Psoas muscle (tissue), 8 donors: ENCODE data around the gene MARK3. TPM values are rescaled to one million over a fixed set of nuclear protein-coding genes. Genes with fewer than 3 reads are reported as not detected.

Experiments
- ATAC-seq, 4 donors: fragments of 200-7000 bp; cut with Tn5 transposase; one replicate each; pipeline ENCODE4 v1.9.1; 2020; ENCODE audit warnings: moderate library complexity in 3 of 4, mild to moderate bottlenecking in 2 of 4
- DNase-seq, 2 donors: peaks; one replicate each; pipeline ENCODE4 v3.0.0-alpha.2; 2020
- H3K27ac ChIP-seq: fragments of 200-600 bp; one replicate; pipeline ENCODE4 v1.8.0; 2022
- H3K27me3 ChIP-seq, 3 donors: fragments of 200-600 bp in 1 of 3; one replicate each; pipeline versions ENCODE4 v1.6.1 to v1.8.0; 2013 to 2022; ENCODE audit warnings: low read length in 2 of 3, mild to moderate bottlenecking in 2 of 3, moderate library complexity in 1 of 3; ENCODE audit not compliant: insufficient read depth in 3 of 3
- H3K36me3 ChIP-seq, 2 donors: fragments of 200-600 bp in 1 of 2; one replicate each; pipeline versions ENCODE4 v1.6.1 to v1.8.0; 2013 to 2022; ENCODE audit warnings: low read depth in 1 of 2, mild to moderate bottlenecking in 1 of 2, moderate library complexity in 1 of 2; ENCODE audit not compliant: insufficient read depth in 1 of 2
- H3K4me1 ChIP-seq: fragments of 200-600 bp; one replicate; pipeline ENCODE4 v1.8.0; 2022
- H3K4me3 ChIP-seq: fragments of 200-600 bp; one replicate; pipeline ENCODE4 v1.8.0; 2022; ENCODE audit warnings: mild to moderate bottlenecking
- H3K9me3 ChIP-seq: fragments of 200-600 bp; one replicate; pipeline ENCODE4 v1.8.0; 2022
- WGBS, 3 donors: extraction: QIAGEN DNeasy Blood & Tissue Kit; methylation state at CpG; one replicate each; pipeline versions ENCODE4 v1.1.6 to v1.1.7; 2013; 5-methylcytosine and 5-hydroxymethylcytosine counted together
- intact Hi-C, 2 donors: fragments of 100-400 bp; cut with DNase I; formaldehyde crosslinking; loops; one replicate each; pipeline versions ENCODE4 v1.11.0 to v1.14.2; 2022
- polyA plus RNA-seq, 3 donors: library from polyadenylated mRNA; stranded (reverse); fragments of 200-250 nt; gene quantifications; one replicate each; pipeline ENCODE4 v1.2.3, GENCODE V29; 2013
- total RNA-seq, 4 donors: library from RNA; stranded (reverse); fragmentation: NEBNext Ultra II Directional in 2 of 4; extraction: Animal tissue kit (Norgen Biotek cat#: 25700) in 2 of 4; gene quantifications; one replicate each; pipeline versions ENCODE4 v1.2.1 to v1.2.4, GENCODE V29; 2021 to 2023
- TF ChIP-seq, protein P1 (sequence below): fragments of 200-600 bp; IDR thresholded peaks from one replicate; pipeline ENCODE4 v1.8.0; 2022; ENCODE audit warnings: antibody characterized with exemption
- donor health status: healthy with polysubstance abuse.
- donor health status: DM: no; HTN: no; CAD: no; lungs with moderate emphysema.
- donor health status: Bipolar disorder and iron deficiency.
- donor health status: healthy.
- donor health status: DM: yes; HTN: yes; CAD: no.
- donor health status: DM: no; HTN: no; CAD: no.
- donor health status: DM: no; HTN: no; CAD: no.
- donor health status: DM: yes; HTN: yes; CAD: no.

The MARK3 gene
- total and polyA plus RNA-seq, 7 donors: 46.1 to 89.2 (median 63.9) TPM

DNA sequence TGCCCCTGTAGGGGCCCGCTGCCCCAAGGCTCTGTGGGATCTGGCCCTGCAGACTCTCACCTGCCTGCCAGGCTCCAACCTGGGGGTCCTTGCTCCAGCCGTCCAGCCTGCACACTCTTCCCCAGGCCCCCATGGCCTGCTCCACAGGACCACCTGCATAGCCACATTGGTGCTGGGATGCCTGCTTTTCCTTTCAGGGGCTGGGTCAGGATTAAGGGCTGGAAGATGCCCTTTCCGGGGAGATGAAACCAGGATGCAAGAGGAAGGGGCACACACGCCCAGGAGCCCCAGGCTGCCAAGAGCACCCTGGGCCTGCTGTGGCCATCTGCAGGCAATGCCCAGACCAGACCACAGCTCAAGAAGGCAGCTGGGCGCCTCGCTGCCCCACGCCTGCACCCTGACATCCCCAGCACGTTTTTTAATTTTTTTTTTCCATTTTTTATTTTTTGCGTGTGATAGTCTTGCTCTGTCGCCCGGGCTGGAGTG, 162.3 kb downstream of the MARK3 start:
- Histone ChIP-seq H3K9me3 (no peaks in the 10 kb centered on the region), H3K4me3 (no peak overlapping the region), H3K4me1 (peaks cover 47% of the 10 kb centered on the region), H3K27me3 (no peaks in the 10 kb centered on the region), H3K36me3 (no peaks in the 10 kb centered on the region), H3K27ac (no peak overlapping the region)
- WGBS, 3 donors: 83 to 90% (median 84%) methylated on average over 11 of the region's 11 CpGs
- TF ChIP-seq, protein P1, sequence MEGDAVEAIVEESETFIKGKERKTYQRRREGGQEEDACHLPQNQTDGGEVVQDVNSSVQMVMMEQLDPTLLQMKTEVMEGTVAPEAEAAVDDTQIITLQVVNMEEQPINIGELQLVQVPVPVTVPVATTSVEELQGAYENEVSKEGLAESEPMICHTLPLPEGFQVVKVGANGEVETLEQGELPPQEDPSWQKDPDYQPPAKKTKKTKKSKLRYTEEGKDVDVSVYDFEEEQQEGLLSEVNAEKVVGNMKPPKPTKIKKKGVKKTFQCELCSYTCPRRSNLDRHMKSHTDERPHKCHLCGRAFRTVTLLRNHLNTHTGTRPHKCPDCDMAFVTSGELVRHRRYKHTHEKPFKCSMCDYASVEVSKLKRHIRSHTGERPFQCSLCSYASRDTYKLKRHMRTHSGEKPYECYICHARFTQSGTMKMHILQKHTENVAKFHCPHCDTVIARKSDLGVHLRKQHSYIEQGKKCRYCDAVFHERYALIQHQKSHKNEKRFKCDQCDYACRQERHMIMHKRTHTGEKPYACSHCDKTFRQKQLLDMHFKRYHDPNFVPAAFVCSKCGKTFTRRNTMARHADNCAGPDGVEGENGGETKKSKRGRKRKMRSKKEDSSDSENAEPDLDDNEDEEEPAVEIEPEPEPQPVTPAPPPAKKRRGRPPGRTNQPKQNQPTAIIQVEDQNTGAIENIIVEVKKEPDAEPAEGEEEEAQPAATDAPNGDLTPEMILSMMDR: no peak
- intact Hi-C loops: loop anchor here (1.0 to 10.0 kb wide), 3 partner anchors 29 to 53 kb away; no protein-coding TSS in a partner anchor
- DNase-seq (peak in 1 of 2 donors; percentile 10), ATAC-seq (no peak)

DNA sequence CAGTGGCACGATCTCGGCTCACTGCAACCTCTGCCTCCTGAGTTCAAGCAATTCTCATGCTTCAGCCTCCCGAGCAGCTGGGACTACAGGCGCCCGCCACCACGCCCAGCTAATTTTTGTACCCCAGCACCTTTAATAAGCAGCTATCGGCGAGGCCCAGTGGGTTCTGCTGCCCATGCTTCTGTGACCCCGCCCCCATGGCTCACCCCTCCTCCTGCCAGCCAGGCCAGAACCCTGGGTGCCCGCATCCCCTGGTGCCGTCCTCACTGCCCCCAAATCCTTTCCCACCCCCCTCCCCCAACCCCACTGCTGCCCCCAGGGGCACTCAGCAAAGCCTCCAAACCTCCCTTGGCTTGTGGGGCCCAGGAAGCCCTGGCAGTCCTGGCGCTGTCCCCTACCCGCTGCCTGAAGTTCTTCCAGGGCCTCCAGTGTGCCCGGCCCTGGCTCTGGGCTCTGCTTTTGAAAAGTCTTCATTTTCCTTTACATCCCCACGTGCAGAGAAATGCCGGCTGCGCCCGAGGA, 162.8 kb downstream of the MARK3 start:
- peaks cover 46% of the 10 kb centered on the region for H3K4me1 ChIP-seq
- no peak overlapping the region for H3K4me3 ChIP-seq
- TF ChIP-seq, protein P1: no peak
- no peak overlapping the region for H3K27ac ChIP-seq
- no peaks in the 10 kb centered on the region for H3K9me3 ChIP-seq
- no peak for ATAC-seq
- H3K36me3 ChIP-seq: no peaks in the 10 kb centered on the region
- intact Hi-C loops: loop anchor here (1.0 to 10.0 kb wide), 3 partner anchors 29 to 53 kb away; no protein-coding TSS in a partner anchor
- WGBS, 3 donors: 89 to 91% (median 90%) methylated on average over 16 to 18 of the region's 18 CpGs
- peak in 1 of 2 donors; percentile 14 for DNase-seq
- H3K27me3 ChIP-seq: no peaks in the 10 kb centered on the region

DNA sequence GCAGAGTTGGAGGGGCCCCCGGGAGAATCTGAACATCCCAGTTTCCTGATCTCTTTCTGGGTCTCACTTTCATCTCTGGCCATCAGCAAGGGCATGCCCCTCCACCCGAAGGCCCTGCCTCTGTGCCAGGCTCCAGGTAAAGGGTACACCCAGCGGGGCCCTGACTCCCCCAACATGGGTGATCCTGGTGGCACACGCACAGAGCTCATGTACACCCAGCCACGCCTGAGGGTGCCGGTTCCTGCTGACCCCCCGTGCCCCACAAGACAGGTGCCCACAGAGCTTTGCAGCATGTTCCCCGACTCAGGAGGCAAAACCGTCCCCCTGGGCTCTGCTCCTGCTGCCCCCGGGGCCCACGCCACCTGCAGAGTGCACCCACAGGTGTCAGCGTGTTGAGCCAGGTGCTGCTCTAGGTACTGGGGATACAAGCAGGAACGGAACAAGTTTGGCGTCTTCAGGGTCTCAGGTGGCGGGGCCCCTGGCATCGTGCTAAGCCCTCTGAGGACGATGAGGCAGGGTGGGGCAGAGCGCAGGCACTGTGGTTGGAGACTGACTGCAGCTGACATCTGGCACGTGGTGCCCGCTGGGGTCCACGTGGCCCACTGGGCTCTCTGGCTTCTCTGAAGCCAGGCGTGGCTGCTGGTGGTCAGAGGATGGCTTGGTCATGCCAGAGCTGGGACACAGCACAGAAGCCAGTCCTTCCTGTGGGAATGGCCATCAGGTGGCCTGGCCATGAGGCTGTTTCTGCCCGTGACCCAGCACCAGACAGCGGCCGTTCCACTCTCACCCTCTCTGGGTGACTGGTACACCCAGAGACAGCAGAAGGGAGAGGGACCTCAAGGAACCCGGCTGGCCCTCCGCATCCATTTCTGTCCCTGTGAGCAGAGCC, 163.5 kb downstream of the MARK3 start:
- intact Hi-C loops: loop anchor here in 1 of 2 donors (10.0 kb wide), 1 partner anchor 54 kb away; no protein-coding TSS in a partner anchor
- ATAC-seq (no peak), DNase-seq (peak in 1 of 2 donors; percentile 14)
- TF ChIP-seq, protein P1: no peak
- Histone ChIP-seq H3K9me3 (no peaks in the 10 kb centered on the region), H3K27ac (peak overlapping the region; percentile 30), H3K27me3 (no peaks in the 10 kb centered on the region), H3K4me3 (no peak overlapping the region), H3K36me3 (no peaks in the 10 kb centered on the region), H3K4me1 (peaks cover 44% of the 10 kb centered on the region)
- WGBS, 3 donors: 75 to 80% (median 76%) methylated on average over 27 of the region's 27 CpGs

DNA sequence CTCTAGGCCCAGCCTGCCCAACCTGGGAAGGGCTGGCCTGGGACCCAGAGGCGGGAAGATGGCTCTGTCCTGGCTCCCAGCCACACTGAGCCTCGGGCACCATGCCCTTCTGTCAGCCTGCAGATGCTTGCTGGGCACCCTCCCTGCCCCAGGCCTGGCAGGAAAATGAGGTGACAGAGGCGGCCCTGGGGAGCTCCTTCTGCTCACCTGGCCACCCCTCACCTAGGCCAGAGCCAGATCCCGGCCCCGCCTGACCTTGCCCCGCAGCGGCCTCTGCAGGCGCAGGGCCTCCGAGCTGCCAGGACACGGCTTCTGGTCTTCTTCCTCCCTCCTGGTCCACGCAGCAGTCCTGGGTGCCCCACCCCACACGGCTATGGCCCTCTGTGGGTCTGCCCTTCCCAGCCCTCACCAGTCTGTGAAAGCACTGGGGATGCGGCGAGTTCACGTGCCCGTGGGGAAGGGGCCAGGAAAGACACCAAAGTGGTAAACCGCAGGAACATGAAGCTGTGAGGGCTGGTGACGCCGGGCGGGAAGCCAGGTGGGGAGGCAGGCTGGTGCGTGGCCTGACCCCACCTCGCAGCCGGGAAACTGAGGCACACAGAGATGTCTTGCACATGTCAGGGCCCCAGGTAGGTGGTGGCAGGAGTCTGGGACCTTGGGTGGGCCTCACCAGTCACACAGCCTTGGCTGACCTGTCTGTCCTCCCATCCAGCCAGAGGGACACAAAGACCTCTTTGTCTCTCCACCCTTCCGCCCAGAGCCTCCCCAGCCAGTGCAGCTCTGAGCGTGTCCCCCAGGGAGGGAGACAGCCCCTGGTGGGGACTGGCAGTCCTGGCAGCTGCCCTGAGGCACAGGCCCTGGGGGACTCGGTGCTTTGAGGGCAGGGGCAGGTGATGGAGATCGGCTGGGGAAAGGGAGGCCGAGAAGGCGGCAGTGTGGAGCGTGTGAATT, 164.4 kb downstream of the MARK3 start:
- H3K27me3 ChIP-seq: no peaks in the 10 kb centered on the region
- DNase-seq (peak; percentile 31 to 62), ATAC-seq (peak in 1 of 4 donors; percentile 15)
- H3K36me3 ChIP-seq: no peaks in the 10 kb centered on the region
- intact Hi-C loops: loop anchor here in 1 of 2 donors (10.0 kb wide), 1 partner anchor 55 kb away; no protein-coding TSS in a partner anchor
- 59 to 69% (median 64%) methylated on average over 28 to 30 of the region's 30 CpGs for WGBS, 3 donors
- no peaks in the 10 kb centered on the region for H3K9me3 ChIP-seq
- peak overlapping the region; percentile 30 for H3K27ac ChIP-seq
- no peak overlapping the region for H3K4me3 ChIP-seq
- TF ChIP-seq, protein P1: no peak
- peaks cover 36% of the 10 kb centered on the region for H3K4me1 ChIP-seq
